ENCODE measurements around the gene PABPN1.
A peak's percentile ranks its signal among the peaks of the same experiment; 100 is the strongest.

Gene PABPN1

DNA sequence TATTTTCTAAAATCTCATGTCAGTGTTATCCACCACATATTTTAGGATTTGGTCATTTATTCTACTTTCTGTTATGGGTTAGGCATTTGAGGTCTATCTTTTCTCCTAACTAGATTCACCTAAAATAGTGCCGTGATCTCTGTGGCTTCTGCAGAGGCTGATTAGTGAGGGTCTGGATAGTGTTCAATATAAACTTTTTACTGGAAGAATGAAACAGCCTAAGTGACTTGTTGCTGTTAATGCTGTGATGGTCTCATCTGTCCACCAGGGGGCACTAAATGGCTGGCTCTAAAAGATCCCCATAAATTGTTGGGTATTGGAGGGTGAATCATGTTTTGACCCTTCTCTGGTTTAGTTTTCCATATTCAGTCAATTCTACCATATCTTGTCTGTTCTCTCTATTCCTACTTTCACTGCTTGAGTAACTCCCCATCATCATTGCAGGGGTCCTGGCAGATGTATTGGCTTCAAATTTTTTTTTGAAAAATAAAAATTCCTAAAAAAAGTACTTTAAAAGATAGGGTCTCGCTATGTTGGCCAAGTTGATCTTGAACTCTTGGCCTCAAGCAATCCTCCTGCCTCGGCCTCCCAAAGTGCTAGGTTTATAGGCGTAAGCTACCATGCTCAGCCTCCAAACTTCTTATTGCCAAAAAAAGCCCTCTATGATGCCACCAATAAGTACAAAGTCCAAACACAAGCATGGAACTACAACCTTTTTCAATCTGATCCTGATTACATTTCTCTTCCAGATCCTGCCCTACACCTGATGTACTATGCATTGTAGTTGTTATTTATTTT lies 6.9 kb downstream of the PABPN1 start:
- DNase-seq, result peak; percentile 56 to 68

- no peak for DNase-seq
Measured at GRCh38 chr14:23335623-23336022, 14.4 kb downstream of the PABPN1 start.

GRCh38 chr14:23339506-23340268 lies 18.4 kb downstream of the PABPN1 start:
- no peak for DNase-seq

DNA sequence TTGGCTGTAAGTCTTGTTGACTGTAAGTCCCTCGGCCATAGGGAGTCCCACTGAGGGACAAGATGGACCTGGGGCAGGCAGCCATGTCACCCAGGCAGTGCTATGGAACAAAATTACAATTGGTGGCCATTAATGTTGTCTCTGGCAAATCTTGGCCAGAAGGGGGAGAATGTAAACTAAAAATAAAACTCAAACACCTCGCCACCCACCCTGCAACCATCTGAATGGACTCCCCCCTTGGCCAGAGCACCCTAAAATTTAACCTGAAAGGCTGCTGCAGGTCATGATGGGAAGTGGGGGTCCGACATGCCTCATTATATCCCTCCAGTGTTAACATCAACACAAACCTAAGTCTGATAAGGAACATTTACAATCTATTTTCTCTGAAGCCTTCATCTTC lies 23.2 kb downstream of the PABPN1 start:
- DNase-seq, result no peak

DNA sequence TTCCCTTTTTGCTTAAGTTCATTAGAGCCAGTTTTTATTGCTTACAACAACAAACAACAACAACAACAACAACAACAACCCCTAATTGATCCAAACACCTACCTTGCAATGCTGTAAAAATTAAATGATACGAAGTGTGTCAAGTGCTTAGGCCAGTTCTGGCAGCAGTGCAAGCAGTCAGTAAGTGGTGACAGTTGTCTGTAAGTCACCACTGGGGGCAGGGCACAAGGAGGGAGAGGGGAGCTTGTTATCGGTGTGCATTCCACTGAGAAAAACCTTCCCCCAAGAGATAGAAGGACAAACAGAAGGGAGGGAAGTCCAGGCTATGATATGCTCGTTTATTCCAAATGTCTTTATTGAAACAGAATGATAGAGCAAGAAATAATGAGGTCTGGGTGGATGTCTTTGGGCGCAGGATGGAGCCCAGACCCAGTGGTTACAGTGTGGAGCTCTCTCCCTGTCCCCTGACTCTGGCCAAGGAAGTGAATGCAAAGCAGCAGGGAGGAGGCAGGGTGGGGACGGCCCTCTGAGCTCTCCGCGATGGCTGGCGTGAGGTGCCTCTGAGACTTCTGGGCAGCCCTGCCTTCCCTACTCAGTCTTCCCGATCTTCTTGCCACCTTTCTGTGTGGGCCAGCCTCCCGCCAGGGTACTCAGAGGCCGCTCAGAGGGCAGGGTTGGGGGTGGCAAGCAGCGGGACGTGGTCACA lies 24.9 kb downstream of the PABPN1 start:
- no peak for DNase-seq

GRCh38 chr14:23346693-23347405 lies 25.6 kb downstream of the PABPN1 start:
- no peak for DNase-seq

DNA sequence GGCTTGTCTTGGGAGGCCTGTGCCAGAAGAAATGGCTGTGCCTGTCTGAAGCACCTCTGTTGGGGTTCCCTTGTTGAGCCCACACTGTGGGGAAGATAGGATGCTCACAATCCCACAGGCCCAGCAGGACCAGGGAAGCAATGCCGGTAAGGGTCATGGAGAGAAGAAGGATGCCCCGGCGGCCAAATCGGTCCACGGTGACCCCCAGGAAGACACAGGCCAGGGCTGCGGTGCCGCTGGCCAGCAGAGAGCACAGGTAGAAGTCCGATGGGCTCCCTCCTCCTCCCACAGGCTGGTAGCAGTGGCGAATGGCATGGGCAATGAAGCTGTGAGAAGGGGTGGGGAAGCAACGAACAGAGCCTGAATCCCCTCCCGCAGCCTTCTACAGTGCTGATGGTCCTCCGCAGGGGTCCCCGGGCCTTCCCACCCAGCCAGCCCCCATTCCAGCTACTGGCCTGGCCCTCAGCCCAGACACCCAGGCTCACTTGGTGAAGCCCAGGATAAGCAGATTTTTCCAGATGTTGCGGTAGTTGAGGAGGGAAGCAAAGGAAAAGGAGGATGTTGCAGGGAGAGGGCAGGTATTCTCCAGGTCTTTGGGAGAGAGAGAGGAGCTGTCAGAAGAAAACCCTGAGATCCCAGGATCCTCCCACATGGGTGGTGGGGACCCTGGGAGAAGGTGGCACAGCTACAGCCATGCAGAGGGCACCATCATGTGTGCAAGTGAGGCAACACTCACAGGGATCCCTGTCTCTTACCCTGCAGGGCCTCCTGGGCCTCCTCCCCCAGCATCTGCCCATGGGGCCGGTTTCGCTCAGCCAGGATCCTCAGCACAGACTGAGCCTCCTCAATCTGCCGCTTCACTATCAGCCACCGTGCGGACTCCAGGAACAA lies 26.4 kb downstream of the PABPN1 start:
- DNase-seq, result no peak

DNA sequence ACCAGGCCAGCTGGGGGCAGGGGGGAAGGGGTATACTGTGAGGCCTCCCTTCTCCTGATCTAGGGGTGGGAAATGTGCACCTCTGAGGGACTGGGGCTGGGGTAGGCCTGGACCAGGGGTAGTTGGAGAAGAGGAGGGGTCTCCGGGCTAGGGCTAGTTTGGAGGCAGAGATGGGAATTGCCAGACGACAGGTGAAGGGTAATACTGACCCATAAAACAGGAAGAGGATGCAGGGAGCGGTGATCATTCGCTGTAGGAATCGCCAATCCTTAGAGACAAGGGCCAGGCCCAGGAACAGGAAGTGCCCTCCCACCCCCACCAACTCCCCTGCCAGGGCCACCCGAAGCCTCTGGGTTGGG lies 27.0 kb downstream of the PABPN1 start:
- DNase-seq, result no peak

- no peak for DNase-seq
Measured at GRCh38 chr14:23349156-23349845, 28.0 kb downstream of the PABPN1 start.

DNA sequence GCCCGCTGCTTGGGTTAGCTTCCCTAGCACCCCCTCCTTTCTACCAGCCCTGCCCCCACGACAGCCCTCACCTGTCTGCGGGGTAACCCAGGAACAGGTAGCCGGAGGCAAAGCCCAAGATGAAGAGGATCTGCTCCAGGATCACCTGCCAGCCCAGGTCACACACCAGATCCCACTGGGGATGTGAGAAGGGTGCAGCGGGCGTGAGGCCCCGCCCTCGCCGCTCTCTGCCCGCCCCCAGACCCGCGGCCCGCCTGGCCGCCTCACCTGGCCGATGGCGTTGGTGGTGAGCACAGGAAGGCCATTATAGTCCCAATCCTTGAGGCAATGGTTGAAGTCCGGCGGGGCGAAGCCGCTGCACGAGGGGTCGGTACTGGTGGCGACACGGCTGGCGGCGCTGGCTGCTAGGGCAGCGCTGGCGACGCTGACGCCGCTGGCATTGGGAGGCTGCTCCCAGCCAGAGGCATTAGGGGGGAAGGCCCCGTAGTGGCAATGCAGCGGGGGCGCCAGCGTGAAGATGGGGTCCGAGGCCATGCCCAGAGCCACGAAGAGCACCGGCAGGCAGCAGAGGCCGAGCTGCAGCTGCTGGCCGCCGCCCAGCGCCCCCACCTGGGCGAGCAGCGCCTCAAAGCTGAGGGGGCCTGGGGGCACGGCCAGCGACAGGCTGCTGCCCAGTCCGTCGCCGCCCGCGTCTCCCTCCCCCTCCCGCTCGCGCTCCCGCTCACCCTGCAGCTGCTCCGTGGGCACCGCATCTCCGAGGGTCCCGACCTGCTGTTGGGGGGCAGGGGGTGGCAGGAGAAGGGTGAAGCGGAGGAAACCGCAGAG lies 30.6 kb downstream of the PABPN1 start:
- DNase-seq, result no peak

GRCh38 chr14:23352506-23353432 lies 31.5 kb downstream of the PABPN1 start, which contains the start of gene SLC22A17:
Gene SLC22A17, minus strand, starts transcription at chr14:23352887.
- DNase-seq, result peak; percentile 12 to 34

GRCh38 chr14:23353433-23353780 lies 32.1 kb downstream of the PABPN1 start:
- no peak for DNase-seq

DNA sequence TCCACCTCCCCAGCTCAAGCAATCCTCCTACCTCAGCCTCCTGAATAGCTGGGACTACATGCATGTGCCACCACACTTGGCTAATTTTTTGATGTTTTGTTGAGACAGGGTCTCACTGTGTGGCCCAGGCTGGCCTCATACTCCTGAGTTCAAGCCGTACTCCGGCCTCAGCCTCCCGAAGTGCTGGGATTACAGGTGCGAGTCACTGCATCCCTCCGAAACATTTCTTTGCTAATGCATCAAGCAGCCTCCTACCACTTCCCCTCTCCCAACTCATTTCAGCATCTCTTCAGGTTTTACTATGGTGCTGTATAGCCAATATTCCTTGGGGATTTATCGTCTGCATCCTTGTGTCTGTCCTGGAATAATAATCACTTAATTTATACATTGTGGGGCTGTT lies 33.7 kb downstream of the PABPN1 start:
- DNase-seq, result no peak

- no peak for DNase-seq
Measured at GRCh38 chr14:23355871-23356435, 34.7 kb downstream of the PABPN1 start.

DNA sequence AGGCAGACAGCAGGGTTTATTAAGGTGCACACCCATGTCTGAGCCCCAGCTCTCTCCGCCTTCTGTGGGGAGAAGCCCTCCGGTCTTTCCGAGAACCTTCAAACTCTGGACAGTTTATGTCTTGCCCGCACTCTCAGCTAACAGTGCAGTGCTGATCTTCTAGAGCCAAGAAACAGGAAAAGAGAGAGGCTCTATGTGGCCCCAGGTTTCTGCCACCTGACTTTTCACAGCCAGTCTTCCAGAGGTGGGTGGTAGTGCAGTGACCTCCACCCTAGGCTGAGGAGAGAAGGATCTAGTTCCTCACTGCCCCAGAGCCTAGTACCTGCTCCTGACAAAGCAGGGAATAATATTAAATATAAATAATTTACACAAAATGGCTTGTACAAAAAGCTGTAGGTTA lies 35.4 kb downstream of the PABPN1 start:
- DNase-seq, result no peak

- no peak for DNase-seq
Measured at GRCh38 chr14:23357261-23357660, 36.0 kb downstream of the PABPN1 start.

- DNase-seq, result no peak
Measured at GRCh38 chr14:23358042-23358441, 36.8 kb downstream of the PABPN1 start.

GRCh38 chr14:23358553-23359166 lies 37.4 kb downstream of the PABPN1 start:
- no peak for DNase-seq
